ENCODE results near the gene JAK1.

DNA sequence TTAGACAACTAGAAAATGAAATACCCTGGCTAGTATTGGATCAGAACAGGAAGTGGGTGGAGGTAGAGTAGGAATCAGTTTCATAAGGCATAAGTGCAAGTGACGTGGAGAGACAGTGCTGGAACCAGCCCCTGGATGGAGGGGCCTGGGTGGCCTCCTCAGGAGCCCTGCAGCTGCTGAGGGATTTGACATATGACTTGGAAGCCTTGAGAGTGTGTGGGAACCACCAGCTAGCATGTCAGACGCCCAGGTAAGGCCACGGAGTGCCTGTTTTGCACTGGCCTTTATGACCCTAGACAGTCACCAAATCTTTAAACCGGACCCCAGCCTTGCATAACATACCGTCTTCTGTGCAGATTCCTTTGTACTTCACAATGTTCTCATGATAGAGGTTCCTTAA, 127.1 kb downstream of the JAK1 start:
- TF ChIP-seq, protein P1, sequence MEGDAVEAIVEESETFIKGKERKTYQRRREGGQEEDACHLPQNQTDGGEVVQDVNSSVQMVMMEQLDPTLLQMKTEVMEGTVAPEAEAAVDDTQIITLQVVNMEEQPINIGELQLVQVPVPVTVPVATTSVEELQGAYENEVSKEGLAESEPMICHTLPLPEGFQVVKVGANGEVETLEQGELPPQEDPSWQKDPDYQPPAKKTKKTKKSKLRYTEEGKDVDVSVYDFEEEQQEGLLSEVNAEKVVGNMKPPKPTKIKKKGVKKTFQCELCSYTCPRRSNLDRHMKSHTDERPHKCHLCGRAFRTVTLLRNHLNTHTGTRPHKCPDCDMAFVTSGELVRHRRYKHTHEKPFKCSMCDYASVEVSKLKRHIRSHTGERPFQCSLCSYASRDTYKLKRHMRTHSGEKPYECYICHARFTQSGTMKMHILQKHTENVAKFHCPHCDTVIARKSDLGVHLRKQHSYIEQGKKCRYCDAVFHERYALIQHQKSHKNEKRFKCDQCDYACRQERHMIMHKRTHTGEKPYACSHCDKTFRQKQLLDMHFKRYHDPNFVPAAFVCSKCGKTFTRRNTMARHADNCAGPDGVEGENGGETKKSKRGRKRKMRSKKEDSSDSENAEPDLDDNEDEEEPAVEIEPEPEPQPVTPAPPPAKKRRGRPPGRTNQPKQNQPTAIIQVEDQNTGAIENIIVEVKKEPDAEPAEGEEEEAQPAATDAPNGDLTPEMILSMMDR (IDR thresholded peaks at IDR 0.05; ENCODE audit: low read length) = no peak
- no peak for TF ChIP-seq EZH2 (optimal IDR thresholded peaks at IDR 0.05; ENCODE audit: low read depth, low read length)
- no peak for TF ChIP-seq EZH2phosphoT487 (IDR thresholded peaks at IDR 0.05; ENCODE audit: low read length)

All from MM.1S (cell line).